Uterus (tissue), 2 donors: ENCODE data around the gene VPS33A.
"Not testable (repeated sequence)": the region's sequence is repeated elsewhere in the genome, so short reads cannot be mapped to it uniquely, and the experiment has no call there.

Experiments used
- CTCF ChIP-seq, 4 experiments: fragments of 200-600 bp in 2 of 4; fragments of 450-650 bp in 2 of 4; sonication (generic) in 2 of 4; IDR thresholded peaks; one replicate each; pipeline ENCODE4 v1.5.1; 2016 to 2019; ENCODE audit warnings: antibody characterized with exemption in 4 of 4, mild to moderate bottlenecking in 2 of 4, moderate library complexity in 1 of 4
- POLR2A ChIP-seq, 2 donors: fragments of 450-650 bp; IDR thresholded peaks; one replicate each; pipeline ENCODE4 v1.6.1; 2016; ENCODE audit warnings: antibody characterized with exemption in 2 of 2, mild to moderate bottlenecking in 1 of 2, moderate library complexity in 1 of 2

GRCh38 chr12:122202811-122203210 lies 63.5 kb downstream of the VPS33A start:
- TF ChIP-seq CTCF, POLR2A (IDR thresholded peaks at IDR 0.05): not testable (repeated sequence)
